Measurements from ENCODE around the gene SUGCT.

DNA sequence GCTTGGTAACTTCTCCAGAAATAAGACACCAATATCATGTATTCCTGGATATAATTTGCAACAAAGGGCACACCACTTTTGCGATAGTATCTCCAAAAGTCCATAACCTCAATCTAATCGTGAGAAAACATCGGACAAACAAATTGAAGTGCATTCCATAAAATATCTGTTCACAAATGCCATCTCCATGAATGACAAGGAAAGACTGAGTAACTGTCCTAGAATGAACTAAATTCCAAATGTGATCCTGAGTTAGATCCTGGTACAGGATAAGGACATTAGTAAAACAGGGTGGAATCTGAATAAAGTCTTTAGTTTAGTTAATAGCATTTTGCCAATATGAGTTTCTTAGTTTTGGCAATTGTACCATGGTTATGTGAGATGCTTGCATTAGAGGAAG is 384.2 kb downstream of the SUGCT start:
- TF ChIP-seq, protein P1, sequence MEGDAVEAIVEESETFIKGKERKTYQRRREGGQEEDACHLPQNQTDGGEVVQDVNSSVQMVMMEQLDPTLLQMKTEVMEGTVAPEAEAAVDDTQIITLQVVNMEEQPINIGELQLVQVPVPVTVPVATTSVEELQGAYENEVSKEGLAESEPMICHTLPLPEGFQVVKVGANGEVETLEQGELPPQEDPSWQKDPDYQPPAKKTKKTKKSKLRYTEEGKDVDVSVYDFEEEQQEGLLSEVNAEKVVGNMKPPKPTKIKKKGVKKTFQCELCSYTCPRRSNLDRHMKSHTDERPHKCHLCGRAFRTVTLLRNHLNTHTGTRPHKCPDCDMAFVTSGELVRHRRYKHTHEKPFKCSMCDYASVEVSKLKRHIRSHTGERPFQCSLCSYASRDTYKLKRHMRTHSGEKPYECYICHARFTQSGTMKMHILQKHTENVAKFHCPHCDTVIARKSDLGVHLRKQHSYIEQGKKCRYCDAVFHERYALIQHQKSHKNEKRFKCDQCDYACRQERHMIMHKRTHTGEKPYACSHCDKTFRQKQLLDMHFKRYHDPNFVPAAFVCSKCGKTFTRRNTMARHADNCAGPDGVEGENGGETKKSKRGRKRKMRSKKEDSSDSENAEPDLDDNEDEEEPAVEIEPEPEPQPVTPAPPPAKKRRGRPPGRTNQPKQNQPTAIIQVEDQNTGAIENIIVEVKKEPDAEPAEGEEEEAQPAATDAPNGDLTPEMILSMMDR (conservative IDR thresholded peaks at IDR 0.05): no peak
- no peak for TF ChIP-seq ZFX (IDR thresholded peaks at IDR 0.05)

Measured in C4-2B (cell line).